Measurements from ENCODE around the gene EVX2.

Gene EVX2

DNA sequence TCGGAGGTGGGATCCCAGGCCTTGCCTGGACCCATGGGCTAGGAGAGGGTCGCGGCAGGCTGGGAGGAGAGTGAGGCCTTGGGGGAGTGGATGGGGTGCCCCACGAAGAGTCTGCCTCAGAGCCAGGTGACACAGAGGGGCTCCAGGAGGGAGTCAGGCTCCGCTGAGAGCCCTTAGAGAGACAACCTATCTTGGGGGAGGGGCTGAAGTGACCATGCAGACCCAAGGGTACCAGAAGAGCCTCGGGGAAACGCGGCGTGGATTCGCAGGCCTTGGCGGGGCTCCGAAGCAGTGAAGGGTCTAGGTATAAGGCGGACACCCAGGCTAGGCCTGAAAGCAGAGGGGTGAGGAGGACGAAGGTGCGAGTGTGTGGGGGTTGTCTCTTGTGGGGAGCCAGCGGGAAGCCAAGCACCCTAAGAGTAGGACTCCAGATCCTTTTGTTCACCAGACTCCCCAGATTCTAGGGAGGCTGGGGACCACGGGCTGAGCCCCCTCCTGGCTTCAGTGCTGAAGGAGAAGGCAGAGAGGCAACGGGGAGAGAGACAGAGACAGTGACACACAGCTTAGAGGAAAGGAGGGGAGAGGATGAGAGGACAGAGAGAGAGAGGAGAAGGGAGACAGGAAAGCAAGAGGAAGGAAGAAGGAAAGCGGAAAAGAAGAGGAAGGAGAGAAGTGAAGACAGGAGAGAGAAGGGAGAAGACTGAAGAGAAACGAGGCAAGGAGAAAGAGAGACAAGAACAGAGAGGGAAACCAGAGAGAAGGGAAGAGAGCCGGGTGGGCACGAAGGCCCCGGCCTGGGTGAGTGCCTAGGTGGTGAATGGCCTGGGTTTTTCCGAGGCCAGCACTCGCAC, 22.2 kb upstream of the EVX2 start:
- TF ChIP-seq, protein P1, sequence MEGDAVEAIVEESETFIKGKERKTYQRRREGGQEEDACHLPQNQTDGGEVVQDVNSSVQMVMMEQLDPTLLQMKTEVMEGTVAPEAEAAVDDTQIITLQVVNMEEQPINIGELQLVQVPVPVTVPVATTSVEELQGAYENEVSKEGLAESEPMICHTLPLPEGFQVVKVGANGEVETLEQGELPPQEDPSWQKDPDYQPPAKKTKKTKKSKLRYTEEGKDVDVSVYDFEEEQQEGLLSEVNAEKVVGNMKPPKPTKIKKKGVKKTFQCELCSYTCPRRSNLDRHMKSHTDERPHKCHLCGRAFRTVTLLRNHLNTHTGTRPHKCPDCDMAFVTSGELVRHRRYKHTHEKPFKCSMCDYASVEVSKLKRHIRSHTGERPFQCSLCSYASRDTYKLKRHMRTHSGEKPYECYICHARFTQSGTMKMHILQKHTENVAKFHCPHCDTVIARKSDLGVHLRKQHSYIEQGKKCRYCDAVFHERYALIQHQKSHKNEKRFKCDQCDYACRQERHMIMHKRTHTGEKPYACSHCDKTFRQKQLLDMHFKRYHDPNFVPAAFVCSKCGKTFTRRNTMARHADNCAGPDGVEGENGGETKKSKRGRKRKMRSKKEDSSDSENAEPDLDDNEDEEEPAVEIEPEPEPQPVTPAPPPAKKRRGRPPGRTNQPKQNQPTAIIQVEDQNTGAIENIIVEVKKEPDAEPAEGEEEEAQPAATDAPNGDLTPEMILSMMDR (IDR thresholded peaks at IDR 0.05; ENCODE audit: insufficient read depth, low read depth, low read length, missing control alignments) = no peak
- no peak for DNase-seq (ENCODE audit: low read depth)
- no peak overlapping the region for H3K4me3 ChIP-seq (ENCODE audit: low read length)

DNA sequence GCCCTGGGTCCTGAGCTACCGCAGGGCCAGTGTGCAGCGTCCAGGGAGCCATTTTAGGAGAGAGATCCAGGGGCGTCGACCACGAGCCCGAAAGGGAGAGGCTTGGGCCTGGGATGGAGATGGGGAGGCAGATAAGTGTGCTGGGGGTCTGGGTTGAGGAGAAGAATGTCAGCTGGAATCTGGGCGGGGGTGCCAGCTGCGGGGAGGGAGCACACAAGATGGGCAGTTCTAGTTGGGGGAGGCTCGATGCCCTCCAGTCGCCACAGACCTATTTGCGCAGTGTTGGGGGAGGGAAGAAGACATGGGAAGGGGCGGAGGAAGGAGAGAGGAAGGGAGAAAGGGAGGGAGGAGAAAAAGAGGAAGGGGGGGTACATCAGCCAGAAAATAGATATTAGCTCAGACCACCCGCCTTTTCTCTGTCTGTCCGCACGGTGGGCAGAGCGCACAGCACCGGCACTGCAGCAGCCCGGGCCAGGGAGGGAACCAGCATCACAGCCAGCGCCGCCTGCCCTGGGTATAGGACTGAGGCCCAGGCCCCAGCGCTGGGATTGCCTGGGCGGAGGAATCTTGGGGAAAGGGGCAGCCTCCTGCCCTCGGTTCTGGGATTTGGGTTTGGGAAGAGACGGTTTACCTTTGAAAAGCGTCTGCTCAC, 21.4 kb upstream of the EVX2 start:
- TF ChIP-seq, protein P1 (IDR thresholded peaks at IDR 0.05; ENCODE audit: insufficient read depth, low read depth, low read length, missing control alignments) = no peak
- H3K4me3 ChIP-seq (ENCODE audit: low read length) = no peak overlapping the region
- DNase-seq (ENCODE audit: low read depth) = no peak

DNA sequence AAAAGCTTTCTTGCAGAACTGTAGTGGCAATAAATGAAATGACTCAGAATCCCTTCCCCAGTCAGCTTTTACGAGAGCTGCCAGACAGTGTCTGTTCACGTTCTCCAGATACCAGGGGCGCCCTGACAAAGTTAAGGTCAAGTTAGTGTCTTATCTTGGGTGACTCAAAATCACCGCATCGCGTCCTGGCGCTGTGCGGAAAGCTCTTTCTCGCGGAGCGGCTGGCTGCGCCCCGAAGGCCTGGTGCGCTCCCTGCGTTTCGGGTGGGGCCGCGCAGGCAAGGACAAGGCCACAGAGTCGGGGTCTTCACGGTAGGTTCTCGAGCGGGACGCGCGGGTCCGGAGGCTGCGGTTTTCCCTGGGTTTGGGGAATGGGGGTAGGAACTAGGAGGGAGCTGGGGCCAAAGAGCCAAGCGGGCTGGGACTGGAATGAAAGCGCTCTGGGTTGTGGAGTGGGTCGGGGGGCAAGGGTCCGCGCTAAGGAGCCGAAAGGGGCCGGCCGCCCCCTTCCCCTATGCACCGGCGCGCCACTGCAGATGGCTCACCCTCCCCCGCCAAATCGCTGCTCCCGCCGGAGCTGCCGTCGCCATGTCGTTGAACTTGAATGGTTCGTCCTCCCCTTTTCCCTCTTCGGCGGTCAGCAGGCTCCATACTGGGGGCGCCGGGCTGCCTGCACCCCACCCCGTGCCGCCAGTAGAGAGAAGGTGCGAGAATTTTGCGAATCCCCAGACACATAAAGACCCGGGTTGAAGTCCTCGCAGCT, 20.7 kb upstream of the EVX2 start:
- DNase-seq (ENCODE audit: low read depth) = no peak
- TF ChIP-seq, protein P1 (IDR thresholded peaks at IDR 0.05; ENCODE audit: insufficient read depth, low read depth, low read length, missing control alignments) = no peak
- H3K4me3 ChIP-seq (ENCODE audit: low read length) = no peak overlapping the region

DNA sequence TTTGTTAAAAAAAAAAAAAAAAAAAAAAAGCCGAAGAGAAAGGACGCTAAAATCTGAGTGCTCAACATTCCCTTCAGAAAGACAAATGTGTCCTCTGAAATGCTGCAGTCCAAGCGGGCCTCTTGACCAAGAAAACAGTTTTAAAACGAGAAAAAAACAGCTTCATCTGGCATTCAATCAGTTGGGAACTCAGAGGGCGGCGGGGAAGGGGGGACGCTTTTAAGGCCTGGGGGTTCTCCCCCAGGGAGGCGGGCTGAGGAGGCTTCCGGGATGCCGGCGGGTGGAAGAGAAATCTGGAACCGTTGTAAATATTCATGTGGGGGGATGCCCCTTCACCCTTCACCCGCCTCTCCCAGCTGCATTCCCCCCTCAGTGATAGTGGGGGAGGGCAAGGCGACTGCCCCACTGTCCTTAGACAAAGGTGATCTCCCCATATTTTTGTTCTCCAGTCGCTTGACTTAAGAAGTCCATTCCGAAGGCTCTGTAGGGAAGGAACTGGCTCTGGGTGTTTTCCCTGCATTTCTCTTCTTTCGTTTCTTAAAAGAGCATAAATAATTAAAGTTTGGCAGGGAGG, 20.1 kb upstream of the EVX2 start:
- H3K4me3 ChIP-seq (ENCODE audit: low read length) = no peak overlapping the region
- DNase-seq (ENCODE audit: low read depth) = no peak
- TF ChIP-seq, protein P1 (IDR thresholded peaks at IDR 0.05; ENCODE audit: insufficient read depth, low read depth, low read length, missing control alignments) = no peak

DNA sequence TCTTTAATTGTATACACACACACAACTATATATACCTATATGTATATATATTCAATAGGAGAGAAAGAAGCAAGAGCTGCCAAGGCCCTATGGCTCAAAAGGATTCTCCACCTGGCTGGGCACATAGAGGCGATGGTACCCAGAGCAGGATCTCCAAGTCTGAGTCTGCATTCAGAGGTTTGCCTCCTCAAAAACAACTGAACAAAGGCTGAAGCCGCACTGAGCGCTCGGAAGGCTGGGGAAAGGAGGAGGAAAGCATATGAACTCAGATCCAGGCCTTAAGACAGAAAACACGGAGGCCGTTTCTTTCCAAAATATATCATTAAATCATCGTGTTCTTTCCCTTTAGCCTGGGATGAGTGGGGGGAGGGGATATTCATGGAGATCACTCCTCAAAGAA, 19.4 kb upstream of the EVX2 start:
- TF ChIP-seq, protein P1 (IDR thresholded peaks at IDR 0.05; ENCODE audit: insufficient read depth, low read depth, low read length, missing control alignments) = no peak

DNA sequence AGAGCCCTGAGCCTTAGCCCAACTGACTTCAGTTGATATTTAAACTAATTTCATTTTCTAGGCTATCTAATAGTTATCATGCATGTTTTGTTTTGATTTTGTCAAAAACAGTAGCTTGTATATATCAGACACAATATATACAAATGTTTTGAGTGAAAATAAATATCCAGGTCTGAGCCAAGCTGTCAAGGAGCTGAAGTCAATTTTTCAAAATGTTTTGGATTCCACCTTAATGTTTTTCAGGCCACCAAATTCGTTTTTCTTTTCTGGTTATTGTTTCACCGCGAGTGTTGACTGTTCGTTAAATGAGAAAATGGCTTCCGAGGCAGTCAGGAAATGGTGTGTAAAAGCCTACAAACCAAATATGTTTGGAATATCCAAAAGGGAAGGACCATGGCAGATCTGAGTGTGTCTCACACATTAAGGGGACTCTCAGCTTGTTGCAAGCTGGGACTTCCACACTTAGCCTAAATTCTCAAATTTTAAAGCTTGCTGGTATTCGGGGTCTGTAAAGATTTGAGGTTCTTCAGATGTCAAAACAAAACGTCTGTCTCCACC, 18.6 kb upstream of the EVX2 start:
- H3K4me3 ChIP-seq (ENCODE audit: low read length) = no peak overlapping the region
- DNase-seq (ENCODE audit: low read depth) = no peak
- TF ChIP-seq, protein P1 (IDR thresholded peaks at IDR 0.05; ENCODE audit: insufficient read depth, low read depth, low read length, missing control alignments) = no peak

More for the DNA sequence above, 19.4 kb upstream of the EVX2 start:
- H3K4me3 ChIP-seq (ENCODE audit: low read length) = no peak overlapping the region
- no peak for DNase-seq (ENCODE audit: low read depth)
